Kidney epithelial cell (primary cell): ENCODE results near the gene CNTNAP3B. TPM values are rescaled to one million over a fixed set of nuclear protein-coding genes. Genes with fewer than 3 reads are reported as not detected.
"Not testable (repeated sequence)": the region's sequence is repeated elsewhere in the genome, so short reads cannot be mapped to it uniquely, and the experiment has no call there.

Source experiments
- DNase-seq: peaks from one replicate; pipeline ENCODE4 v3.0.0-alpha.2; 2010; ENCODE audit warnings: low read depth
- H3K27me3 ChIP-seq: 2 replicates; pipeline ENCODE4 v1.6.0; 2011; ENCODE audit warnings: low read length; ENCODE audit not compliant: control insufficient read depth, insufficient read depth
- H3K36me3 ChIP-seq: 2 replicates; pipeline ENCODE4 v1.5.1; 2011; ENCODE audit warnings: low read length; ENCODE audit not compliant: control insufficient read depth, insufficient read depth
- H3K4me3 ChIP-seq: 2 replicates; pipeline ENCODE4 v1.5.1; 2011; ENCODE audit warnings: low read depth, mild to moderate bottlenecking, control low read depth, low read length
- total RNA-seq: library from RNA; depleted of rRNA; stranded (reverse); fragments of >200 nt; gene quantifications from 2 replicates; pipeline ENCODE4 v1.2.3, GENCODE V29; 2015

Gene CNTNAP3B
- total RNA-seq, 1 donor from 2014 or later = 4.9 TPM

GRCh38 chr9:41905488-41905887 is 223.7 kb downstream of the CNTNAP3B start:
- H3K27me3 ChIP-seq, H3K36me3 ChIP-seq, DNase-seq, H3K4me3 ChIP-seq: not testable (repeated sequence)

GRCh38 chr9:41902762-41903161 is 226.5 kb downstream of the CNTNAP3B start:
- not testable (repeated sequence) for H3K4me3 ChIP-seq, DNase-seq, H3K36me3 ChIP-seq, H3K27me3 ChIP-seq

GRCh38 chr9:41898720-41899343 is 230.4 kb downstream of the CNTNAP3B start:
- not testable (repeated sequence) for H3K4me3 ChIP-seq, H3K36me3 ChIP-seq, H3K27me3 ChIP-seq, DNase-seq

GRCh38 chr9:41874557-41874956 is 254.7 kb downstream of the CNTNAP3B start:
- H3K27me3 ChIP-seq, H3K36me3 ChIP-seq, DNase-seq, H3K4me3 ChIP-seq: not testable (repeated sequence)

GRCh38 chr9:41855422-41855821 is 273.8 kb downstream of the CNTNAP3B start:
- not testable (repeated sequence) for H3K4me3 ChIP-seq, DNase-seq, H3K36me3 ChIP-seq, H3K27me3 ChIP-seq

GRCh38 chr9:41851848-41852740 is 277.1 kb downstream of the CNTNAP3B start:
- DNase-seq, H3K36me3 ChIP-seq, H3K27me3 ChIP-seq, H3K4me3 ChIP-seq: not testable (repeated sequence)

GRCh38 chr9:41847829-41848228 is 281.4 kb downstream of the CNTNAP3B start:
- not testable (repeated sequence) for H3K27me3 ChIP-seq, H3K36me3 ChIP-seq, DNase-seq, H3K4me3 ChIP-seq

Other genes with a start within 250 kb of the CNTNAP3B start
- gene SPATA31A6, start 54.2 kb upstream of the CNTNAP3B start, total RNA-seq = not detected in 2 replicates